ENCODE measurements around the gene BNC2.

DNA sequence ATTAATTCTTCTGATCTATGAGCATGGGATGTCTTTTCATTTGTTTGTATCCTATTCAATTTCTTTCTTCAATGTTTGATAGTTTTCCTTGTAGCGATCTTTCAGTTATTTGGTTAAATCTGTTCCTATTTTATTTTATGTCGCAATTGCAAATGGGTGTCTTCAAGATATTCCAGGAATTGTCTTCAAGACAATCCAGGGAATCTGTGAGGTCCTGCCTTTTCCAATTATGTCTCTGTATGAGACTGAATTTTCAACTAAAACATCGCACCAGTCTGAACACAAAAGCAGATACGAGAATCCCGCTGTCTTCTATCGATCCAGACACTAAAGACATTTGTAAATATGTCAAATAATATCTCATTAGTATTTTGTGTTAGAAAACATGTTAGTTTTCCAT is 485.5 kb downstream of the BNC2 start:
- TF ChIP-seq ZNF589 (CRISPR knock-in tag; conservative IDR thresholded peaks at IDR 0.05): no peak
- TF ChIP-seq ZNF747 (CRISPR knock-in tag; IDR thresholded peaks at IDR 0.05; ENCODE audit: borderline replicate concordance): no peak
- TF ChIP-seq POLR2AphosphoS5 (IDR thresholded peaks at IDR 0.05; ENCODE audit: low read depth, low read length): no peak
- TF ChIP-seq, protein P1, sequence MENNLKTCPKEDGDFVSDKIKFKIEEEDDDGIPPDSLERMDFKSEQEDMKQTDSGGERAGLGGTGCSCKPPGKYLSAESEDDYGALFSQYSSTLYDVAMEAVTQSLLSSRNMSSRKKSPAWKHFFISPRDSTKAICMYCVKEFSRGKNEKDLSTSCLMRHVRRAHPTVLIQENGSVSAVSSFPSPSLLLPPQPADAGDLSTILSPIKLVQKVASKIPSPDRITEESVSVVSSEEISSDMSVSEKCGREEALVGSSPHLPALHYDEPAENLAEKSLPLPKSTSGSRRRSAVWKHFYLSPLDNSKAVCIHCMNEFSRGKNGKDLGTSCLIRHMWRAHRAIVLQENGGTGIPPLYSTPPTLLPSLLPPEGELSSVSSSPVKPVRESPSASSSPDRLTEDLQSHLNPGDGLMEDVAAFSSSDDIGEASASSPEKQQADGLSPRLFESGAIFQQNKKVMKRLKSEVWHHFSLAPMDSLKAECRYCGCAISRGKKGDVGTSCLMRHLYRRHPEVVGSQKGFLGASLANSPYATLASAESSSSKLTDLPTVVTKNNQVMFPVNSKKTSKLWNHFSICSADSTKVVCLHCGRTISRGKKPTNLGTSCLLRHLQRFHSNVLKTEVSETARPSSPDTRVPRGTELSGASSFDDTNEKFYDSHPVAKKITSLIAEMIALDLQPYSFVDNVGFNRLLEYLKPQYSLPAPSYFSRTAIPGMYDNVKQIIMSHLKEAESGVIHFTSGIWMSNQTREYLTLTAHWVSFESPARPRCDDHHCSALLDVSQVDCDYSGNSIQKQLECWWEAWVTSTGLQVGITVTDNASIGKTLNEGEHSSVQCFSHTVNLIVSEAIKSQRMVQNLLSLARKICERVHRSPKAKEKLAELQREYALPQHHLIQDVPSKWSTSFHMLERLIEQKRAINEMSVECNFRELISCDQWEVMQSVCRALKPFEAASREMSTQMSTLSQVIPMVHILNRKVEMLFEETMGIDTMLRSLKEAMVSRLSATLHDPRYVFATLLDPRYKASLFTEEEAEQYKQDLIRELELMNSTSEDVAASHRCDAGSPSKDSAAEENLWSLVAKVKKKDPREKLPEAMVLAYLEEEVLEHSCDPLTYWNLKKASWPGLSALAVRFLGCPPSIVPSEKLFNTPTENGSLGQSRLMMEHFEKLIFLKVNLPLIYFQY (CRISPR knock-in tag; IDR thresholded peaks at IDR 0.05; ENCODE audit: borderline replicate concordance): no peak
